Measurements from ENCODE around the gene CCDC12.

- no peak for TF ChIP-seq CTCF (IDR thresholded peaks at IDR 0.05)
- no peak for TF ChIP-seq EZH2 (IDR thresholded peaks at IDR 0.05; ENCODE audit: borderline replicate concordance, insufficient read depth, low read depth, low read length, poor library complexity, severe bottlenecking)
These were observed 10.8 kb upstream of the CCDC12 start for GRCh38 chr3:46987319-46987742.

All from B cell (primary cell).